GM19035 (cell line): ENCODE results near the gene TFPT.
A peak's percentile ranks its signal among the peaks of the same experiment; 100 is the strongest.

Experiments used
- ATAC-seq: cut with Tn5 transposase; IDR thresholded peaks from one replicate; pipeline ENCODE4 v1.9.1; 2021; ENCODE audit not compliant: unreplicated experiment

TFPT gene

GRCh38 chr19:54115109-54116063 is at the start of gene TFPT, which contains the start of gene PRPF31:
Gene TFPT (minus strand): TSS chr19:54115657. CDS start chr19:54115269, 388 bp downstream.
Gene PRPF31 (plus strand): TSS chr19:54115754. CDS start chr19:54118279, 2,525 bp downstream.
- peak; percentile 86 for ATAC-seq

- ATAC-seq: no peak
These were observed 49.8 kb upstream of the TFPT start for GRCh38 chr19:54165222-54165621.

- no peak for ATAC-seq
These were observed 49.1 kb upstream of the TFPT start for GRCh38 chr19:54164369-54165068.

GRCh38 chr19:54162884-54163283 is 47.4 kb upstream of the TFPT start:
- ATAC-seq: no peak

GRCh38 chr19:54162241-54162805 is 46.9 kb upstream of the TFPT start:
- no peak for ATAC-seq

- ATAC-seq: no peak
These were observed 45.4 kb upstream of the TFPT start for GRCh38 chr19:54160854-54161253.

GRCh38 chr19:54160182-54160811 is 44.8 kb upstream of the TFPT start:
- peak; percentile 1 for ATAC-seq

GRCh38 chr19:54159352-54160181 is 44.1 kb upstream of the TFPT start, which contains the start of gene LENG1:
Gene LENG1 (minus strand): TSS chr19:54159721. CDS start chr19:54159695, 26 bp downstream.
- ATAC-seq: peak; percentile 87

GRCh38 chr19:54158812-54159351 is 43.4 kb upstream of the TFPT start:
- ATAC-seq: no peak

GRCh38 chr19:54156953-54157352 is 41.5 kb upstream of the TFPT start:
- ATAC-seq: no peak

- ATAC-seq: no peak
These were observed 41.0 kb upstream of the TFPT start for GRCh38 chr19:54156490-54156889.

GRCh38 chr19:54155694-54156093 is 40.2 kb upstream of the TFPT start:
- ATAC-seq: no peak

GRCh38 chr19:54154603-54155345 is 39.3 kb upstream of the TFPT start:
- no peak for ATAC-seq

- no peak for ATAC-seq
These were observed 38.4 kb upstream of the TFPT start for GRCh38 chr19:54153731-54154326.

- ATAC-seq: no peak
These were observed 37.5 kb upstream of the TFPT start for GRCh38 chr19:54152878-54153524.

- no peak for ATAC-seq
These were observed 36.8 kb upstream of the TFPT start for GRCh38 chr19:54152267-54152666.

- ATAC-seq: no peak
These were observed 36.0 kb upstream of the TFPT start for GRCh38 chr19:54151362-54152035.
